SU-DHL-6 (cell line): ENCODE data around the gene IFNG-AS1.

ENCODE experiments used
- H2AFZ ChIP-seq: fragments of 200-600 bp; sonication (generic); 2 replicates; pipeline ENCODE4 v1.6.1; 2014; ENCODE audit warnings: low read depth, mild to moderate bottlenecking, moderate library complexity, mixed read lengths, antibody characterized with exemption, low read length; ENCODE audit not compliant: severe bottlenecking
- H3F3A ChIP-seq: fragments of 200-600 bp; shearing (Covaris generic); 2 replicates; pipeline ENCODE4 v1.6.0; 2016; ENCODE audit warnings: antibody characterized with exemption, mild to moderate bottlenecking; ENCODE audit not compliant: insufficient read depth
- H3K27ac ChIP-seq: fragments of 200-600 bp; sonication (generic); 2 replicates; pipeline ENCODE4 v1.5.1; 2016; ENCODE audit warnings: low read depth, mild to moderate bottlenecking, low read length, moderate library complexity, mixed read lengths
- H3K27me3 ChIP-seq: fragments of 200-600 bp; sonication (generic), shearing (Covaris generic); 2 replicates; pipeline ENCODE4 v1.6.0; 2014; ENCODE audit warnings: mild to moderate bottlenecking, low read length
- H3K36me3 ChIP-seq: fragments of 200-600 bp; sonication (generic); 2 replicates; pipeline ENCODE4 v1.6.1; 2014; ENCODE audit warnings: mild to moderate bottlenecking, low read length, mixed read lengths
- H3K4me2 ChIP-seq: fragments of 300-600, 200-600 bp; shearing (Covaris generic), sonication (generic); 2 replicates; pipeline ENCODE4 v1.6.0; 2014; ENCODE audit warnings: low read length, low read depth, mild to moderate bottlenecking; ENCODE audit not compliant: poor library complexity, severe bottlenecking
- H3K4me3 ChIP-seq: fragments of 200-600 bp; sonication (generic); 2 replicates; pipeline ENCODE4 v1.5.1; 2014; ENCODE audit warnings: antibody characterized with exemption, low read length, mild to moderate bottlenecking, mixed read lengths; ENCODE audit not compliant: insufficient read depth, poor library complexity, severe bottlenecking
- H3K79me2 ChIP-seq: fragments of 200-600 bp; sonication (generic); 2 replicates; pipeline ENCODE4 v1.6.1; 2014; ENCODE audit warnings: mild to moderate bottlenecking, low read length, moderate library complexity; ENCODE audit not compliant: insufficient read depth
- H3K9ac ChIP-seq: fragments of 200-600 bp; sonication (generic); 2 replicates; pipeline ENCODE4 v1.7.0; 2014; ENCODE audit warnings: mild to moderate bottlenecking, low read length
- H3K9me2 ChIP-seq: fragments of 200-600 bp; sonication (generic); replicated peaks from 2 replicates; pipeline ENCODE4 v1.6.1; 2014; ENCODE audit warnings: low read length; ENCODE audit not compliant: insufficient read depth
- H3K9me3 ChIP-seq: fragments of 200-600 bp; sonication (generic); 2 replicates; pipeline ENCODE4 v1.6.1; 2014; ENCODE audit warnings: low read length, mixed read lengths; ENCODE audit not compliant: insufficient read depth
- H4K20me1 ChIP-seq: fragments of 200-600 bp; sonication (generic); 2 replicates; pipeline ENCODE4 v1.6.1; 2014; ENCODE audit warnings: low read depth, mild to moderate bottlenecking, antibody characterized with exemption, low read length, moderate library complexity, mixed read lengths
- EZH2phosphoT487 ChIP-seq: fragments of 200-600 bp; sonication (generic), shearing (Covaris generic); conservative IDR thresholded peaks from 2 replicates; pipeline ENCODE4 v1.6.1; 2018; ENCODE audit warnings: mild to moderate bottlenecking, antibody characterized with exemption, low read length, moderate library complexity, mixed read lengths
- TF ChIP-seq, protein P1 (sequence below): fragments of 200-600 bp; sonication (generic); IDR thresholded peaks from one replicate; pipeline ENCODE4 v1.5.1; 2017; ENCODE audit warnings: antibody characterized with exemption, mild to moderate bottlenecking, low read length, moderate library complexity; ENCODE audit not compliant: insufficient read depth, poor library complexity, severe bottlenecking

Gene IFNG-AS1

DNA sequence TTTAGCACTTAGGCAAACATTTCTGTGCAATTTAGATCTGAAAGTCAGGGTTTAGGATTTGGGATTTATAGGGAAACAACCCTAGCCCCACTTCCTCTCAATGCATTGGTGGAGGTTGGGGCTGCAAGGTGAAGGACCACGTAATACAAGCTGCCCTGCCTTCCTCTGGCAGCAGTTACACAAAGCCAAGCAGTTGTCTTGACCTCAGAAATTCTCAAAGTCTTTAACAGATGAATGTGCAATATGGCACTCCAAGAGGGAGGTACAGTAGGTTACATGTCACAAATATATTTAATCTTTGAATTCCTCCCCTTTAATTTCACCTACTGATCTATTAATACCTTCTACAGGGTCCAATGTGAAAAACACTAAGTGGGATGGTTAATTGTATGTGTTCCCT, 23.9 kb downstream of the IFNG-AS1 start:
- TF ChIP-seq EZH2phosphoT487, result no peak
- TF ChIP-seq, protein P1, sequence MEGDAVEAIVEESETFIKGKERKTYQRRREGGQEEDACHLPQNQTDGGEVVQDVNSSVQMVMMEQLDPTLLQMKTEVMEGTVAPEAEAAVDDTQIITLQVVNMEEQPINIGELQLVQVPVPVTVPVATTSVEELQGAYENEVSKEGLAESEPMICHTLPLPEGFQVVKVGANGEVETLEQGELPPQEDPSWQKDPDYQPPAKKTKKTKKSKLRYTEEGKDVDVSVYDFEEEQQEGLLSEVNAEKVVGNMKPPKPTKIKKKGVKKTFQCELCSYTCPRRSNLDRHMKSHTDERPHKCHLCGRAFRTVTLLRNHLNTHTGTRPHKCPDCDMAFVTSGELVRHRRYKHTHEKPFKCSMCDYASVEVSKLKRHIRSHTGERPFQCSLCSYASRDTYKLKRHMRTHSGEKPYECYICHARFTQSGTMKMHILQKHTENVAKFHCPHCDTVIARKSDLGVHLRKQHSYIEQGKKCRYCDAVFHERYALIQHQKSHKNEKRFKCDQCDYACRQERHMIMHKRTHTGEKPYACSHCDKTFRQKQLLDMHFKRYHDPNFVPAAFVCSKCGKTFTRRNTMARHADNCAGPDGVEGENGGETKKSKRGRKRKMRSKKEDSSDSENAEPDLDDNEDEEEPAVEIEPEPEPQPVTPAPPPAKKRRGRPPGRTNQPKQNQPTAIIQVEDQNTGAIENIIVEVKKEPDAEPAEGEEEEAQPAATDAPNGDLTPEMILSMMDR, result no peak
- no peaks in the 10 kb centered on the region for H3K9me2 ChIP-seq
- no peak overlapping the region for H3K4me2 ChIP-seq
- no peaks in the 10 kb centered on the region for H3K27me3 ChIP-seq
- no peak overlapping the region for H3K4me3 ChIP-seq
- no peaks in the 10 kb centered on the region for H3K9me3 ChIP-seq
- no peak overlapping the region for H3K27ac ChIP-seq
- H3K36me3 ChIP-seq, result peaks cover 23% of the 10 kb centered on the region; the same call in 1 of the 2 replicates
- H4K20me1 ChIP-seq, result no peaks in the 10 kb centered on the region
- H3F3A ChIP-seq, result no peaks in the 10 kb centered on the region
- H2AFZ ChIP-seq, result no peak overlapping the region
- H3K9ac ChIP-seq, result no peak overlapping the region
- H3K79me2 ChIP-seq, result no peaks in the 10 kb centered on the region

DNA sequence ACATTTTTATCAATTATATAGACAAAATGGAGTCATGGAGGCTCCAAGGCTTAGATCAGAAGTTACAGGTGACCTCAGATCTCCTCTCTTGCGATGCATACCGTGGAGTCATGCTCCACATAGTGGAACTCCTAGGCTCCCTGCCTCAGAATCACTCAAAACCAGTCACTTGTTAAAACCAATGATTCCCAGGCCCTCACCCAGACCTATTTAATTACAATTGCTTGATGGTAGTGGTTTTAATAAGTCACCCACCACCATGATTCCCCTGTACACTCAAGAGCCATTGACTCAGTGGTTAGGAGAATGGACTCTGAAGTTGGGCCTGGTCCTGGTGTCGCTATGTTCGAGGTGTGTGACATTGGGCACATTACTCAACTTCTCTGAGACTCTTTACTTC, 26.9 kb downstream of the IFNG-AS1 start:
- Histone ChIP-seq H3K9me3 (no peaks in the 10 kb centered on the region), H3K27me3 (no peaks in the 10 kb centered on the region), H3K36me3 (peaks cover 25% of the 10 kb centered on the region; the same call in 1 of the 2 replicates), H4K20me1 (no peaks in the 10 kb centered on the region), H2AFZ (no peak overlapping the region), H3K27ac (no peak overlapping the region), H3K79me2 (no peaks in the 10 kb centered on the region), H3K9me2 (no peaks in the 10 kb centered on the region), H3K4me2 (no peak overlapping the region), H3F3A (no peaks in the 10 kb centered on the region), H3K9ac (no peak overlapping the region), H3K4me3 (no peak overlapping the region)
- TF ChIP-seq, protein P1, result no peak
- TF ChIP-seq EZH2phosphoT487, result no peak

DNA sequence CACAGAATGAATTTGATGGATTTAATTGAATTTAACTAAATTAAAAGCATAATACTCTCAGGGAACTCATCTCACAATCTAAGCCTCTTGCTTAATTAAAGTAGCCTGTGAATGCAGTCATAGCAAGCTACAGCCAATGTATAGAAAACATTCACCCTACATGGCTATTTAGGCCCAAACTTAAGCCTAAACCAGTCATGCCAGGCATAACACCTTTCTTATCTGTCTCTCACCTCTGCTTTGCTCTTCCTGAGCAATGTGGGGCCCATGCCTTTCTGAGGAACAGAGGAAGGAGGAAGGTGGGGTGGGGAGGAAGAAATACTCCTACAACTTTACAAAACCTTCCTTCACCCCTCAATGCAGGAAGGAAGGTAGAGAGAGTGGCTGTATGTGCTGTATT, 29.1 kb downstream of the IFNG-AS1 start:
- H3K4me2 ChIP-seq, result no peak overlapping the region
- no peaks in the 10 kb centered on the region for H3K27me3 ChIP-seq
- peaks cover 46% of the 10 kb centered on the region for H3K36me3 ChIP-seq
- no peak overlapping the region for H3K27ac ChIP-seq
- TF ChIP-seq, protein P1, result no peak
- TF ChIP-seq EZH2phosphoT487, result no peak
- H4K20me1 ChIP-seq, result no peaks in the 10 kb centered on the region
- no peaks in the 10 kb centered on the region for H3K79me2 ChIP-seq
- H3K9me2 ChIP-seq, result no peaks in the 10 kb centered on the region
- no peak overlapping the region for H3K4me3 ChIP-seq
- no peaks in the 10 kb centered on the region for H3F3A ChIP-seq
- H3K9ac ChIP-seq, result no peak overlapping the region
- H2AFZ ChIP-seq, result no peak overlapping the region
- H3K9me3 ChIP-seq, result no peaks in the 10 kb centered on the region

DNA sequence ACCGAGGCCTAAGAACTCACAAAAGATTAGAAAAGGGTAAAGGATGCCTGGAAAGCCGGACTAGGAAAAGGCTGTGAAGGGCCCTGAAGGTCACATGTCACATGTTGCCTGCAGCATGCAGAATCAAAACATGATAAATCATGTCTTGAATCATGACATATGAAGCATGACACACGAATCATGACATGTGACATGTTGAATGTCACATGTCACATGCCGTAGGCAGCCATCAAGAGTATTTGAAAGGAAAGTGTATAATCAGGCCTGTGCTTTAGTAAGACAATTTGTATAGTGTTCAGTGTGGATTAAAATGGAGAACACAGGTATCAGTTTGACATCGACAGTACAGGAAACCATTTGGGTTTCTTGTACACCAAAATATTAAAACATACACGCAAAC, 30.8 kb downstream of the IFNG-AS1 start:
- no peaks in the 10 kb centered on the region for H4K20me1 ChIP-seq
- no peak overlapping the region for H3K4me3 ChIP-seq
- H3K27me3 ChIP-seq, result no peaks in the 10 kb centered on the region
- H3K9me2 ChIP-seq, result no peaks in the 10 kb centered on the region
- no peak for TF ChIP-seq EZH2phosphoT487
- TF ChIP-seq, protein P1, result no peak
- no peak overlapping the region for H2AFZ ChIP-seq
- no peak overlapping the region for H3K27ac ChIP-seq
- H3K9ac ChIP-seq, result no peak overlapping the region
- no peaks in the 10 kb centered on the region for H3K9me3 ChIP-seq
- no peaks in the 10 kb centered on the region for H3K79me2 ChIP-seq
- H3K36me3 ChIP-seq, result peaks cover 47% of the 10 kb centered on the region
- no peaks in the 10 kb centered on the region for H3F3A ChIP-seq
- H3K4me2 ChIP-seq, result no peak overlapping the region
